Activated naive CD4-positive, alpha-beta T cell treated with anti-CD3 and anti-CD28 coated beads, Interleukin-2, amount 50 U/mL, for 72 hours (primary cell): ENCODE data around the gene GLIPR1. TPM values are rescaled to one million over a fixed set of nuclear protein-coding genes. Genes with fewer than 3 reads are reported as not detected.
"Not testable (repeated sequence)": the region's sequence is repeated elsewhere in the genome, so short reads cannot be mapped to it uniquely, and the experiment has no call there.

Experiments used
- ATAC-seq, 2 donors: fragments of 150-1000 bp; cut with Tn5 transposase; 2 replicates each; pipeline ENCODE4 v1.10.0; 2021; ENCODE audit warnings: mild to moderate bottlenecking in 2 of 2, moderate library complexity in 2 of 2
- DNase-seq, 2 donors: peaks; one replicate each; pipeline ENCODE4 v3.0.0; 2021 to 2022; ENCODE audit warnings: low spot score in 2 of 2
- H3K27ac Mint-ChIP-seq, 2 donors: one replicate each; pipeline ENCODE4 v1.8.0; 2022; ENCODE audit warnings: mild to moderate bottlenecking in 2 of 2, mixed read lengths in 2 of 2
- H3K36me3 Mint-ChIP-seq, 2 donors: one replicate each; pipeline ENCODE4 v1.8.0; 2022; ENCODE audit warnings: mixed read lengths in 2 of 2
- H3K9me3 Mint-ChIP-seq, 2 donors: one replicate each; pipeline ENCODE4 v1.8.0; 2022; ENCODE audit warnings: mixed read lengths in 2 of 2
- total RNA-seq, 2 donors: library from RNA; stranded (reverse); gene quantifications; one replicate each; pipeline ENCODE4 v1.2.3, GENCODE V29; 2022

The GLIPR1 gene
- 10 to 100 TPM in 1 of 2 donors, 1 to 10 TPM in 1; 3.5 to 10.3 TPM for total RNA-seq

- DNase-seq (peak; percentile 68 to 78), ATAC-seq (peak; percentile 78 to 85)
- Mint-ChIP-seq H3K27ac (peak within 1 kb of the TSS; percentile 91 to 97), H3K36me3 (peaks cover 0 to 7% of the 10 kb centered on the region in 2 donors), H3K9me3 (no peaks in the 10 kb centered on the region)
Observed at GRCh38 chr12:75480469-75480949, at the start of gene GLIPR1. Gene GLIPR1, plus strand, starts transcription at chr12:75480755. Its CDS starts 126 bp downstream, at chr12:75480881.

- ATAC-seq (no peak), DNase-seq (no peak)
- Mint-ChIP-seq H3K27ac (no peak overlapping the region), H3K9me3 (peaks cover 9 to 10% of the 10 kb centered on the region in 2 donors), H3K36me3 (peaks cover 13 to 18% of the 10 kb centered on the region in 2 donors)
Observed at GRCh38 chr12:75432924-75433323, 47.6 kb upstream of the GLIPR1 start.

GRCh38 chr12:75437564-75437963 is 43.0 kb upstream of the GLIPR1 start:
- no peak for DNase-seq
- ATAC-seq: peak; percentile 46 to 52
- H3K27ac Mint-ChIP-seq: no peak overlapping the region

GRCh38 chr12:75438059-75438754 is 42.3 kb upstream of the GLIPR1 start:
- peak in 1 of 2 donors; percentile 53 for ATAC-seq
- DNase-seq: no peak
- Mint-ChIP-seq H3K9me3 (peaks cover 0 to 6% of the 10 kb centered on the region in 2 donors), H3K36me3 (peaks cover 0 to 6% of the 10 kb centered on the region in 2 donors), H3K27ac (no peak overlapping the region)

More at GRCh38 chr12:75437564-75437963, 43.0 kb upstream of the GLIPR1 start:
- Mint-ChIP-seq H3K36me3 (peaks cover 0 to 6% of the 10 kb centered on the region in 2 donors), H3K9me3 (peaks cover 0 to 6% of the 10 kb centered on the region in 2 donors)

GRCh38 chr12:75439048-75439447 is 41.5 kb upstream of the GLIPR1 start:
- DNase-seq: no peak
- peaks cover 0 to 6% of the 10 kb centered on the region in 2 donors for H3K9me3 Mint-ChIP-seq
- H3K27ac Mint-ChIP-seq: no peak overlapping the region
- no peak for ATAC-seq
- peaks cover 0 to 6% of the 10 kb centered on the region in 2 donors for H3K36me3 Mint-ChIP-seq

GRCh38 chr12:75439930-75440329 is 40.6 kb upstream of the GLIPR1 start:
- Mint-ChIP-seq H3K36me3 (peaks cover 0 to 6% of the 10 kb centered on the region in 2 donors), H3K9me3 (peaks cover 0 to 6% of the 10 kb centered on the region in 2 donors), H3K27ac (no peak overlapping the region)
- no peak for ATAC-seq
- DNase-seq: no peak

- not testable (repeated sequence) for ATAC-seq, H3K36me3 Mint-ChIP-seq, H3K9me3 Mint-ChIP-seq, H3K27ac Mint-ChIP-seq, DNase-seq
Observed at GRCh38 chr12:75441687-75442449, 38.7 kb upstream of the GLIPR1 start.

- not testable (repeated sequence) for H3K9me3 Mint-ChIP-seq
Observed at GRCh38 chr12:75442454-75442853, 38.1 kb upstream of the GLIPR1 start.

GRCh38 chr12:75443709-75444108 is 36.8 kb upstream of the GLIPR1 start:
- Mint-ChIP-seq H3K36me3 (peaks cover 0 to 6% of the 10 kb centered on the region in 2 donors), H3K27ac (no peak overlapping the region), H3K9me3 (peaks cover 0 to 6% of the 10 kb centered on the region in 2 donors)
- DNase-seq (no peak), ATAC-seq (no peak)

More at GRCh38 chr12:75442454-75442853, 38.1 kb upstream of the GLIPR1 start:
- not testable (repeated sequence) for DNase-seq, H3K36me3 Mint-ChIP-seq, ATAC-seq, H3K27ac Mint-ChIP-seq

- Mint-ChIP-seq H3K9me3 (peaks cover 0 to 6% of the 10 kb centered on the region in 2 donors), H3K27ac (no peak overlapping the region), H3K36me3 (peaks cover 0 to 6% of the 10 kb centered on the region in 2 donors)
- no peak for DNase-seq
- ATAC-seq: no peak
Observed at GRCh38 chr12:75444429-75445136, 36.0 kb upstream of the GLIPR1 start.

- not testable (repeated sequence) for ATAC-seq, H3K9me3 Mint-ChIP-seq, H3K27ac Mint-ChIP-seq, DNase-seq, H3K36me3 Mint-ChIP-seq
Observed at GRCh38 chr12:75445137-75445507, 35.4 kb upstream of the GLIPR1 start.

GRCh38 chr12:75446857-75447256 is 33.7 kb upstream of the GLIPR1 start:
- ATAC-seq: no peak
- Mint-ChIP-seq H3K36me3 (no peaks in the 10 kb centered on the region), H3K9me3 (no peaks in the 10 kb centered on the region), H3K27ac (no peak overlapping the region)
- no peak for DNase-seq

- Mint-ChIP-seq H3K9me3 (no peaks in the 10 kb centered on the region), H3K27ac (no peak overlapping the region), H3K36me3 (no peaks in the 10 kb centered on the region)
- ATAC-seq (no peak), DNase-seq (no peak)
Observed at GRCh38 chr12:75447691-75448393, 32.7 kb upstream of the GLIPR1 start.

GRCh38 chr12:75452675-75453330 is 27.8 kb upstream of the GLIPR1 start:
- H3K36me3 Mint-ChIP-seq: no peaks in the 10 kb centered on the region
- H3K9me3 Mint-ChIP-seq: peaks cover 0 to 3% of the 10 kb centered on the region in 2 donors
- no peak for DNase-seq
- ATAC-seq: no peak
- H3K27ac Mint-ChIP-seq: no peak overlapping the region

- H3K27ac Mint-ChIP-seq: no peak overlapping the region
- DNase-seq (no peak), ATAC-seq (no peak)
- H3K36me3 Mint-ChIP-seq: no peaks in the 10 kb centered on the region
- peaks cover 0 to 4% of the 10 kb centered on the region in 2 donors for H3K9me3 Mint-ChIP-seq
Observed at GRCh38 chr12:75455839-75456238, 24.7 kb upstream of the GLIPR1 start.

- no peak for ATAC-seq
- H3K9me3 Mint-ChIP-seq: peaks cover 0 to 4% of the 10 kb centered on the region in 2 donors
- no peak for DNase-seq
- no peaks in the 10 kb centered on the region for H3K36me3 Mint-ChIP-seq
- H3K27ac Mint-ChIP-seq: no peak overlapping the region
Observed at GRCh38 chr12:75457191-75457590, 23.4 kb upstream of the GLIPR1 start.
